GM12892 (cell line): ENCODE results near the gene CHTF8. TPM values are rescaled to one million over a fixed set of nuclear protein-coding genes. Genes with fewer than 3 reads are reported as not detected.

Experiments
- DNase-seq: peaks from one replicate; pipeline ENCODE4 v3.0.0; 2011; ENCODE audit not compliant: insufficient read length
- FAIRE-seq: peaks from 2 replicates; lab custom pipeline; 2011; peaks lifted over from hg19 to GRCh38; lab: Jason Lieb, UNC
- POLR2A ChIP-seq: IDR thresholded peaks from 2 replicates; pipeline ENCODE4 v1.6.1; 2011; ENCODE audit warnings: low read depth, low read length, control low read depth
- POLR2AphosphoS5 ChIP-seq: IDR thresholded peaks from 2 replicates; pipeline ENCODE4 v1.6.1; 2011; ENCODE audit warnings: low read depth, low read length, control low read depth
- TAF1 ChIP-seq: IDR thresholded peaks from 2 replicates; pipeline ENCODE4 v1.6.1; 2011; ENCODE audit warnings: low read depth, mild to moderate bottlenecking, control low read depth, low read length, borderline replicate concordance
- polyA plus RNA-seq: library from polyadenylated mRNA; unstranded; fragments of >200 nt; gene quantifications from one replicate; pipeline ENCODE4 v1.2.1, GENCODE V29; 2012; ENCODE audit warnings: missing spikeins, inconsistent platforms; ENCODE audit not compliant: missing spikeins

Gene CHTF8
- 73.6 TPM for polyA plus RNA-seq

- DNase-seq (peak; percentile 79), FAIRE-seq (peak; percentile 94)
- TF ChIP-seq TAF1 (0 out of 2 replicates have a peak, but pooled peaks have one; percentile 69), POLR2AphosphoS5 (no peak; the same call in 1 of the 2 replicates), POLR2A (peak; percentile 82)
These were observed at the start of gene CHTF8, which contains the start of gene UTP4 for GRCh38 chr16:69132424-69133252. Gene CHTF8 (minus strand): TSS chr16:69132588. CDS start chr16:69121458, 11,130 bp downstream. Gene UTP4 (plus strand): TSS chr16:69132649. CDS start chr16:69133460, 811 bp downstream.

GRCh38 chr16:69180011-69180338 is 47.6 kb upstream of the CHTF8 start:
- DNase-seq (no peak), FAIRE-seq (no peak)
- TF ChIP-seq POLR2A (no peak), POLR2AphosphoS5 (no peak), TAF1 (no peak)

- FAIRE-seq (no peak), DNase-seq (no peak)
- TF ChIP-seq POLR2AphosphoS5 (no peak), POLR2A (no peak), TAF1 (no peak)
These were observed 47.1 kb upstream of the CHTF8 start for GRCh38 chr16:69179328-69180010.

- no peak for TF ChIP-seq POLR2AphosphoS5
- DNase-seq (no peak), FAIRE-seq (no peak)
These were observed 43.8 kb upstream of the CHTF8 start for GRCh38 chr16:69176033-69176800.

GRCh38 chr16:69171325-69172084 is 39.1 kb upstream of the CHTF8 start:
- FAIRE-seq, result no peak
- TF ChIP-seq POLR2AphosphoS5 (no peak), TAF1 (no peak), POLR2A (no peak)
- no peak for DNase-seq

- no peak for FAIRE-seq
- DNase-seq, result no peak
- TF ChIP-seq POLR2AphosphoS5 (no peak), POLR2A (peak; percentile 30; the same call in 1 of the 2 replicates)
These were observed 37.4 kb upstream of the CHTF8 start for GRCh38 chr16:69169607-69170352.

- TF ChIP-seq TAF1, result no peak
- TF ChIP-seq POLR2AphosphoS5, result no peak
- TF ChIP-seq POLR2A, result no peak
- DNase-seq (no peak), FAIRE-seq (no peak)
These were observed 36.7 kb upstream of the CHTF8 start for GRCh38 chr16:69169051-69169450.

- DNase-seq (no peak), FAIRE-seq (no peak)
- TF ChIP-seq POLR2AphosphoS5, result no peak
- no peak for TF ChIP-seq POLR2A
- no peak for TF ChIP-seq TAF1
These were observed 34.9 kb upstream of the CHTF8 start for GRCh38 chr16:69166946-69167930.

GRCh38 chr16:69166221-69166833 is 33.9 kb upstream of the CHTF8 start:
- no peak for FAIRE-seq
- DNase-seq, result no peak

More at GRCh38 chr16:69166221-69166833, 33.9 kb upstream of the CHTF8 start:
- no peak for TF ChIP-seq POLR2AphosphoS5
- TF ChIP-seq POLR2A, result no peak
- no peak for TF ChIP-seq TAF1
